HG02981 (cell line): ENCODE data around the gene SH3BP5.
A peak's percentile ranks its signal among the peaks of the same experiment; 100 is the strongest.

Experiments
- ATAC-seq: cut with Tn5 transposase; IDR thresholded peaks from one replicate; pipeline ENCODE4 v1.9.1; 2021; ENCODE audit warnings: mild to moderate bottlenecking, moderate library complexity; ENCODE audit not compliant: unreplicated experiment

The SH3BP5 gene

GRCh38 chr3:15279671-15280402 is 52.5 kb downstream of the SH3BP5 start:
- no peak for ATAC-seq

- no peak for ATAC-seq
Measured at GRCh38 chr3:15279205-15279604, 53.2 kb downstream of the SH3BP5 start.

GRCh38 chr3:15277861-15278500 is 54.4 kb downstream of the SH3BP5 start:
- no peak for ATAC-seq

GRCh38 chr3:15276028-15276724 is 56.2 kb downstream of the SH3BP5 start:
- no peak for ATAC-seq

GRCh38 chr3:15273227-15273626 is 59.2 kb downstream of the SH3BP5 start:
- no peak for ATAC-seq

- ATAC-seq: no peak
Measured at GRCh38 chr3:15272426-15273196, 59.8 kb downstream of the SH3BP5 start.

GRCh38 chr3:15271785-15272381 is 60.5 kb downstream of the SH3BP5 start:
- ATAC-seq: peak; percentile 63

GRCh38 chr3:15271030-15271429 is 61.4 kb downstream of the SH3BP5 start:
- no peak for ATAC-seq

- ATAC-seq: peak; percentile 66
Measured at GRCh38 chr3:15269091-15269989, 63.0 kb downstream of the SH3BP5 start.

- ATAC-seq: peak; percentile 36
Measured at GRCh38 chr3:15268033-15268631, 64.3 kb downstream of the SH3BP5 start.

GRCh38 chr3:15267502-15267901 is 64.9 kb downstream of the SH3BP5 start:
- no peak for ATAC-seq

- ATAC-seq: no peak
Measured at GRCh38 chr3:15266510-15267376, 65.6 kb downstream of the SH3BP5 start.

- ATAC-seq: no peak
Measured at GRCh38 chr3:15265655-15266509, 66.5 kb downstream of the SH3BP5 start.

- no peak for ATAC-seq
Measured at GRCh38 chr3:15264486-15264885, 67.9 kb downstream of the SH3BP5 start.

- ATAC-seq: no peak
Measured at GRCh38 chr3:15263926-15264325, 68.5 kb downstream of the SH3BP5 start.

GRCh38 chr3:15263120-15263519 is 69.3 kb downstream of the SH3BP5 start:
- ATAC-seq: no peak

GRCh38 chr3:15262021-15262420 is 70.4 kb downstream of the SH3BP5 start:
- no peak for ATAC-seq

- no peak for ATAC-seq
Measured at GRCh38 chr3:15261274-15261673, 71.1 kb downstream of the SH3BP5 start.
